Stimulated activated CD8-positive, alpha-beta memory T cell treated with anti-CD3 and anti-CD28 coated beads, Interleukin-2, amount 100 ng/mL, for 48 hours (primary cell): ENCODE measurements around the gene ZBTB3.
"Not testable (repeated sequence)": the region's sequence is repeated elsewhere in the genome, so short reads cannot be mapped to it uniquely, and the experiment has no call there.

Experiments used
- DNase-seq, 2 donors: peaks; one replicate each; pipeline ENCODE4 v3.0.0-alpha.2; 2020; ENCODE audit warnings: low read depth in 2 of 2

Gene ZBTB3

GRCh38 chr11:62716206-62716605 is 37.8 kb downstream of the ZBTB3 start:
- DNase-seq: no peak

GRCh38 chr11:62715150-62716130 is 38.5 kb downstream of the ZBTB3 start:
- no peak for DNase-seq

GRCh38 chr11:62713343-62713742 is 40.6 kb downstream of the ZBTB3 start:
- DNase-seq: no peak

- DNase-seq: no peak
Measured at GRCh38 chr11:62712861-62713260, 41.1 kb downstream of the ZBTB3 start.

- DNase-seq: no peak
Measured at GRCh38 chr11:62712276-62712812, 41.6 kb downstream of the ZBTB3 start.

- no peak for DNase-seq
Measured at GRCh38 chr11:62710001-62710345, 44.0 kb downstream of the ZBTB3 start.

GRCh38 chr11:62709247-62710000 is 44.5 kb downstream of the ZBTB3 start:
- DNase-seq: peak; percentile 86 to 91

- peak in 1 of 2 donors; percentile 33 for DNase-seq
Measured at GRCh38 chr11:62708793-62709192, 45.2 kb downstream of the ZBTB3 start.

- DNase-seq: no peak
Measured at GRCh38 chr11:62708392-62708791, 45.6 kb downstream of the ZBTB3 start.

GRCh38 chr11:62707277-62707861 is 46.6 kb downstream of the ZBTB3 start, which contains the start of the genes BSCL2 and GNG3:
TSS of gene BSCL2 (minus strand) at chr11:62707424. CDS start at chr11:62707195, 229 bp downstream.
TSS of gene GNG3 (plus strand) at chr11:62707676. CDS start at chr11:62708296, 620 bp downstream.
- no peak for DNase-seq

GRCh38 chr11:62706850-62707247 is 47.1 kb downstream of the ZBTB3 start:
- no peak for DNase-seq

- peak; percentile 94 to 97 for DNase-seq
Measured at GRCh38 chr11:62705880-62706849, 47.8 kb downstream of the ZBTB3 start.

- no peak for DNase-seq
Measured at GRCh38 chr11:62705413-62705812, 48.5 kb downstream of the ZBTB3 start.

GRCh38 chr11:62703921-62704320 is 50.0 kb downstream of the ZBTB3 start:
- not testable (repeated sequence) for DNase-seq

GRCh38 chr11:62702246-62702645 is 51.7 kb downstream of the ZBTB3 start:
- no peak for DNase-seq
